PC-3 (cell line): ENCODE data around the gene PTPN23.

Experiments used
- EZH2 ChIP-seq: fragments of 300-600 bp; sonication (generic); IDR thresholded peaks from one replicate; pipeline ENCODE4 v1.6.1; 2017; ENCODE audit warnings: antibody characterized with exemption, mild to moderate bottlenecking, low read length; ENCODE audit not compliant: unreplicated experiment
- EZH2phosphoT487 ChIP-seq: fragments of 300-600 bp; sonication (generic); IDR thresholded peaks from 2 replicates; pipeline ENCODE4 v1.6.1; 2018; ENCODE audit warnings: mild to moderate bottlenecking, antibody characterized with exemption, low read length, borderline replicate concordance
- TF ChIP-seq, protein P1 (sequence below): fragments of 300-600 bp; sonication (generic); conservative IDR thresholded peaks from 2 replicates; pipeline ENCODE4 v1.5.1; 2017; ENCODE audit warnings: antibody characterized with exemption, low read depth, mild to moderate bottlenecking, low read length

DNA sequence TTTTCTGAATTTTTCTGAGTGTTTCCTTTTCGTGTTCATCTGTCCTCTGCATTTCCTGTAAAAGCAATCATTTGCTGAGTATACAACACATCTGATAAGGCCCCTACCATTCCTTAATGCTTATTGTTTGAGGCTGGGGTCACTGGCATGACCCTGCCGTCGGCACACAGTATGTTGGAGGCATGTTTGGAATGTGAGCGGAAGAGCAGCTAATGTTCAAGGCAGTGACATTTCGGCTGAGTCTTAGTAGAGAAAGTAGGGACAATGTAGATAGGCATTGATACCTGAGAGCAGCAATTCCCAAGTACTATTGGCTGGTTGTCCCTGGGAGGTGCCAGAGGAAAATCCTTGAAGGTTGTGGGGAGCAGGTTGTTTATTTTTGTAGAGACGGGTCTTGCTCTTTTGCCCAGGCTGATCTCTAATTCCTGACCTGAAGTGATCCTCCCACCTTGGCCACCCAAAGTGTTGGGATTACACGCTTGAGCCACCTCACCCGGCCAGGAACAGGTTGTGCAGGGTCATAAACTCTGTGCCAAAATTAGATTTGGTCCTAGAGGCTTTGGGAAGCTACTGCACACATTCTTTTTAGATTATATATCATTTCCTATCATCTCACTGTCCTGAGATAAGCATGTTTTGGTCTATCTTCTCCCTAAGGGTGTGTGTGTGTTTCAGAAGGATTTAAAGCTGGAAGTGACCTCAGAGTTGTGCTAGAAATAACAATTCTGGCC is 13.5 kb downstream of the PTPN23 start:
- TF ChIP-seq, protein P1, sequence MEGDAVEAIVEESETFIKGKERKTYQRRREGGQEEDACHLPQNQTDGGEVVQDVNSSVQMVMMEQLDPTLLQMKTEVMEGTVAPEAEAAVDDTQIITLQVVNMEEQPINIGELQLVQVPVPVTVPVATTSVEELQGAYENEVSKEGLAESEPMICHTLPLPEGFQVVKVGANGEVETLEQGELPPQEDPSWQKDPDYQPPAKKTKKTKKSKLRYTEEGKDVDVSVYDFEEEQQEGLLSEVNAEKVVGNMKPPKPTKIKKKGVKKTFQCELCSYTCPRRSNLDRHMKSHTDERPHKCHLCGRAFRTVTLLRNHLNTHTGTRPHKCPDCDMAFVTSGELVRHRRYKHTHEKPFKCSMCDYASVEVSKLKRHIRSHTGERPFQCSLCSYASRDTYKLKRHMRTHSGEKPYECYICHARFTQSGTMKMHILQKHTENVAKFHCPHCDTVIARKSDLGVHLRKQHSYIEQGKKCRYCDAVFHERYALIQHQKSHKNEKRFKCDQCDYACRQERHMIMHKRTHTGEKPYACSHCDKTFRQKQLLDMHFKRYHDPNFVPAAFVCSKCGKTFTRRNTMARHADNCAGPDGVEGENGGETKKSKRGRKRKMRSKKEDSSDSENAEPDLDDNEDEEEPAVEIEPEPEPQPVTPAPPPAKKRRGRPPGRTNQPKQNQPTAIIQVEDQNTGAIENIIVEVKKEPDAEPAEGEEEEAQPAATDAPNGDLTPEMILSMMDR = no peak
- TF ChIP-seq EZH2 = no peak
- TF ChIP-seq EZH2phosphoT487 = no peak
